ENCODE results near the gene SANBR.

The SANBR gene

GRCh38 chr2:61090386-61090921 lies 24.8 kb downstream of the SANBR start:
- no peak for DNase-seq

- no peak for DNase-seq
Observed at GRCh38 chr2:61091485-61091884, 25.8 kb downstream of the SANBR start.

DNA sequence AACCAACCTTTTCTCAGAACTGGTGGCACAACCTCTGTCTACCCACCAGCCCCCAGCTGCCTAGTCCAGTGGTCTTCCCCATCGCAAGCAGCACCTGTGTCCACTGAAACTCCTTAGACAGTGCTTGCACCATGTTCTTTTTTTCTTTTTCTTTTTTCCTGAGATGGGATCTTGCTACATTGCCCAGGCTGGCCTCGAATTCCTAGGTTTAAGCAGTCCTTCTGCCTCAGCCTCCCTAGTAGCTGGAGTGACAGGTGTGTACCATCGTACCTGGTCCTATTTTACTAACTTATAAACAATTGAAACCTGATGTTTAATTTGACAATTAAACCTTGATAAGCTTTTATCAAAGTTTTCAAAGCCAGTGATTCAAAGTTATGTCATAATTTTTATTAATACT lies 30.8 kb downstream of the SANBR start:
- DNase-seq: no peak

- DNase-seq: no peak
Observed at GRCh38 chr2:61100801-61101200, 35.1 kb downstream of the SANBR start.

- no peak for DNase-seq
Observed at GRCh38 chr2:61109291-61109690, 43.6 kb downstream of the SANBR start.

DNA sequence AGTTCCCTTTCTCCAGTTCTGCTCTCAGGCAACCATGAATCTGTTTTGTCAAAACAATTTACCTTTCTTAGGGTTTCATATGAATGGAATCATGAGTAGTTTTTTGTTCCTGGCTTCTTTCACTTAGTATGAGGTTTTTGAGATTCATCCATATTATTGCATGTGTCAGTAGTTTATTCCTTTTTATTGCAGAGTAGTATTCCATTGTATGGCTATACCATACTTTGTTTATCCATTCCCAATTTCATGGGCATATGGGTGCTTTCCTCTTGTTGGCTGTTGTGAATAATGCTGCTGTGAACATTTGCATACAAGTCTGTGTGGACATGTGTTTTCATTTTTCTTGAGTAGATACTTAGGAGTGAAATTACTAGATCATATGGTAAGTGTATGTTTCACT lies 46.0 kb downstream of the SANBR start:
- no peak for DNase-seq

DNA sequence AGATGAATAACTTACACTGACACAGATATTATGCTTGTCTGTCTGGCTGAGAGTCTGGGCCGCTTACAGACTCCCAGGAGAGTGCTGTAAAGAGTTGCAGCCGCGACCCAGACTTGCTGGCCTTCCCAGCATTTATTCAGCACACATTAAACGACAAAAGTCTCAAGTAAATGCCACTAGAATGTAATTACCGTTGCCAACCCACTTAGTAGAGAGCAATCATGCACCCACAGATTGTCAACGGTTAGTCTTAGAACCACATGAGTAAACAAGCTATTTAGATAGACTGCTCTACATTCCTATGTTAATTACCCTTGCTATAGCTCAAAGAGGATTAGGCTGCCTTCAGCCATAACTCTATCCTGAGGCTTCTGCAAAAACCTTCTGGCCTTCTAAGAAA lies 48.5 kb downstream of the SANBR start:
- no peak for DNase-seq
